ENCODE data around the gene DPPA5. TPM values are rescaled to one million over a fixed set of nuclear protein-coding genes. Genes with fewer than 3 reads are reported as not detected.
"Not testable (repeated sequence)": the region's sequence is repeated elsewhere in the genome, so short reads cannot be mapped to it uniquely, and the experiment has no call there.

DPPA5 gene, protein sequence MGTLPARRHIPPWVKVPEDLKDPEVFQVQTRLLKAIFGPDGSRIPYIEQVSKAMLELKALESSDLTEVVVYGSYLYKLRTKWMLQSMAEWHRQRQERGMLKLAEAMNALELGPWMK
- total RNA-seq (2014; rRNA removed; shearing (Covaris generic); ENCODE audit: low replicate concordance), result not detected in 2 replicates

DNA sequence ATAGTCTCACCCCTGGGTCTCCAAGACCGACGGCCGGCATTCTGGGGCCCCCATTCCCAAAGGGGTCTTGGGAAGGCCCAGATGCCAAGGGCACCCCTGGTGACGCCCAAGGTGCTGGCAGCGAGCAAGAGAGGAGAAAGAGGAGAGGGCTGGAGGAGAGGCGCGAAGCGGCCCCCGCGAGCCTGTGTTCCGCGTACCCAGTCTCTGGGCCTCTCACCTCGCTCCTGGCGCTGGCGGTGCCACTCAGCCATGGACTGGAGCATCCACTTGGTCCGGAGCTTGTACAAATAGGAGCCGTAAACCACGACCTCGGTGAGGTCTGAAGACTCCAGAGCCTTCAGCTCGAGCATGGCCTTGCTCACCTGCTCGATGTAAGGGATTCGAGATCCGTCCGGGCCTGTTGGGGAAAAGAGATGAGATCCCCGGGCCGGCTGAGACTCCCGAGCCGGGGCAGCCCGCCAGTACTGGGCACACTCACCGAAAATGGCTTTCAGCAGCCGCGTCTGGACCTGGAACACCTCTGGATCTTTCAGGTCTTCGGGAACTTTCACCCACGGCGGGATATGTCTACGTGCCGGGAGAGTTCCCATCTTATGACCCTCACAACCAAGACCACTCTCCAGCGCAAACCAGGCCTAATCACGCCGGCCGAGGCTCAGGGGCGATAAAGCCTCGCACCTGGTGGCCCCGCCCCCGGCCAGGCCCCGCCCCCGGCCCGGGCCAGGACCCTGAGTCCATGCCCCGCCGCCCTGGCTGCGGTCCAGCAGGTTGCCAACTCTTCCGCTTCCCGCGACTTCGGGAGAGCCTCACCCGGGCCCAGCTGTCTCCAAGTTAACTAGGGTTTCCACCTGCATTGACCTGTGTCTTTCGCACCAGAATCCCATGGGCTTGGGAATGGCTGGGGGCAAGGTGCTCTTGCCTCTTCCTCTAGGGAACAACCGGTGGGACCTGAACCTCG is at the start of gene DPPA5:
DPPA5 (minus strand) TSS at position 641 of the 958 bp plus-strand sequence; CDS start at position 590, 51 bp downstream.
- in situ Hi-C loops (cut with HindIII; ENCODE audit: low pct_unique_long_range_greater_than_20kb, low sequenced_read_pairs), result no loop called here
- DNase-seq (ENCODE audit: low read depth), result no peak

DNA sequence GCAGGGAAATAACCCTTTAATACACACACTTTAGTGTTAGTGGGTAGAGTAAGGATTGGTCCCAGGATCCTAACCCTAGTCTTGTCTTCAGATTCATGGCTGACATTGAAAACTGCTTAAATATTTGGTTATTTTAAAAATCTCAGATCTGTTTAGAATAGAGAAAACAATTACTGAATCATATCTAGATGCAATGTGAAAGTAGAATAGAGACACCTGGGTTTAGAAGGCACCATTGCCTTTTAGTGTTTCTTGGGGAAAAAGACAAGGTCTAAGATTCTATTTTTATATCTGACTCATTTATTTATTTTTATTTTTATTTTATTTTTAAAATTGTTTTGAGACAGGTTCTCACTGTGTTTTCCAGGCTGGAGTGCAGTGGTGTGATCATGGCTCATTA is 46.6 kb upstream of the DPPA5 start:
- no peak for DNase-seq (ENCODE audit: low read depth)
- in situ Hi-C loops (cut with HindIII; ENCODE audit: low pct_unique_long_range_greater_than_20kb, low sequenced_read_pairs), result no loop called here

DNA sequence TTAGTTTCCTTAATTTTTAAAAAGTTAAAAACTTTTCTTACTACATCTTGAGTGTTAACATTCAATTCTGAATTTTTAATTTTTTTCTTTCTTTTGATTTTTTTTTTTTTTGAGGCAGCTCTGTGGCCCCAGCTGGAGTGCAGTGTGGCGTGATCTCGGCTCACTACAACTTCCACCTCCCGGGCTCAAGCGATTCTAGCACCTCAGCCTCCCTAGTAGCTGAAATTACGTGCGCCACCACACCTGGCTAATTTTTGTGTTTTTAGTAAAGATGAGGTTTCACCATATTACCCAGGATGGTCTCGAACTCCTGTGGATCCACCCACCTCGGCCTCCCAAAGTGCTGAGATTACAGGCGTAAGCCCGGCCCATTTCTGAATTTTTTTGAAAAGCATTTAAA is 41.8 kb upstream of the DPPA5 start:
- DNase-seq (ENCODE audit: low read depth), result no peak
- in situ Hi-C loops (cut with HindIII; ENCODE audit: low pct_unique_long_range_greater_than_20kb, low sequenced_read_pairs), result no loop called here

DNA sequence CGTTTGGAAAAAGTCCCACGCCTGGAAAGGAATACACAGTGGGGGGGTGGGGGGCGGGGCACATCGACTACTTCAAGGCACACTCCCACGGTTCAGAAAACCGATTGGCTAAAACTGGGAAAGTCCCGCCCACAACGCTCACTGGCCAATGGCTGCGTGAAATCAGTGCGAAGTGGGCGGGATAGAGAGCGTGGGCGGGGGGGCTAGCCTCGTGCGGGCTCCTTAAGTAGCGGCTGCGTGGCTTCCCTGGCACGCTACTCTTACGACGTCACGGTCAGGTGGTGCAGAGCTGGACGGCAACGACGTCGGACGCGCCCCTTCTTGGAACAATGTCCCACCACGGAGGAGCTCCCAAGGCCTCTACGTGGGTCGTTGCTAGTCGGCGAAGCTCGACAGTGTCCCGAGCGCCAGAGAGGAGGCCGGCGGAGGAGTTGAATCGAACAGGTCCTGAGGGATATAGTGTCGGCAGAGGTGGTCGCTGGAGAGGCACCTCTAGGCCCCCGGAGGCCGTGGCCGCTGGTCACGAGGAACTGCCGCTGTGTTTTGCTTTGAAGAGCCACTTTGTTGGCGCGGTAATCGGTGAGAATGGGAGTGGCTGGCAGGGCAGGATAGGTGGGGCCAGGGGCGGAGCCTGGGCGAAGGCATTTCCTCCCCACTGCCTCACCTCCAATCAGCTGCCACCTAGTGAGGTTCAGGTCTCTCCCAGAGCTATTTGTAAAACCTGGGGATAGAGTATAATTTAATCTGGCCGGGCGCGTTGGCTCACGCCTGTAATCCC is 40.7 kb upstream of the DPPA5 start, which contains the start of gene DDX43:
DDX43 (plus strand) TSS at position 252 of the 778 bp plus-strand sequence; CDS start at position 330, 78 bp downstream.
- DNase-seq (ENCODE audit: low read depth), result peak; percentile 85
- in situ Hi-C loops (cut with HindIII; ENCODE audit: low pct_unique_long_range_greater_than_20kb, low sequenced_read_pairs), result no loop called here

DNA sequence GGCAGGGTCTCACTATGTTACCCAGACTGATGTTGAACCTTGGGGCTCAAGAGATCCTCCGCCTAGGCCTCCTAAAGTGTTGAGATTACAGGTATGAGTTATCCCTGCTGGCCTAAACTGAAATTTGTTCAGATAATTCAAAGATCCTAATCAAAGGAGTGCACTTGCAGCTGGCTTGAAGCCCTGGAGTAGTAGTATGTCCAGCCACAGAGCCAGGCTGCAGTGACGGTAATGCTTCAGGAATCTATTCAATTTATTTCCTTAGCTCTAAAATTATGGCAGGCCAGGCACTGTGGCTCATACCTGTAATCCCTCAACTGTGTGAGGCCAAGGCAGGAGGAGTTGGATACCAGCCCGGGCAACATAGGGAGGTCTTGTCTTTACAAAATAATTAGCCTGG is 39.2 kb upstream of the DPPA5 start:
- in situ Hi-C loops (cut with HindIII; ENCODE audit: low pct_unique_long_range_greater_than_20kb, low sequenced_read_pairs), result no loop called here
- DNase-seq (ENCODE audit: low read depth), result no peak

DNA sequence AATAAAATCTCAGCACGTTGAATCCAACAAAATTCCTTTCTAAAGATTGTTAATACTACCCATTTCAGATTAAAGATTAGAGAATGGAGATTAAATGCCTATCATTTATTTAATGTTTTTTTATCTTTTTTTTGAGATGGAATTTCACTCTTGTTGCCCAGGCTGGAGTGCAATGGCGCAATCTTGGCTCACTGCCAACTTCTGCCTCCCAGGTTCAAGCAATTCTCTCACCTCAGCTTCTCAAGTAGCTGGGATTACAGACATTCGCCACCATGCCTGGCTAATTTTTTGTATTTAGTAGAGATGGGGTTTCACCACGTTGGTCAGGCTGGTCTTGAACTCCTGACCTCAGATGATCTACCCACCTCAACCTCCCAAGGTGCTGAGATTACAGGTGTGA is 38.1 kb upstream of the DPPA5 start:
- DNase-seq (ENCODE audit: low read depth); in situ Hi-C loops (cut with HindIII; ENCODE audit: low pct_unique_long_range_greater_than_20kb, low sequenced_read_pairs): not testable (repeated sequence)

DNA sequence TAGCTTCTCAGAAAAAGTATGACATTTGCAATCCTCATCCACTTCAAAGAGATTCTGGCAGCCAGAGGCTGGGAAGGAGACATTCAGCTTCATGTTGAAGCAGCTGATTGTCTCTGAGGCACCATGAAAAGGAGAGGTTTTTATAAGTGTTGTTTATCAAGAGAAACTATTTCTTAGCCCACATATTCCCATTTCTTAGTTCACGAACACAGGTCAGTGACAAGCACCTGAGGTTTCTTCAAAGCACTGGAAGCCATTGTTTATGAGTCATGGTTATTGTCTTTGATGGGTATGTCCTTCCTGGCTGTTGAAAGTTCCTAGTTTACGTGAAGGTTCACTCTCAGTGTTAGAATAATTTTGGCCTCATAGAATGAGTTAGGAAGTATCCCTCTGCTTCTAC is 37.6 kb upstream of the DPPA5 start:
- DNase-seq (ENCODE audit: low read depth), result no peak
- in situ Hi-C loops (cut with HindIII; ENCODE audit: low pct_unique_long_range_greater_than_20kb, low sequenced_read_pairs), result no loop called here

DNA sequence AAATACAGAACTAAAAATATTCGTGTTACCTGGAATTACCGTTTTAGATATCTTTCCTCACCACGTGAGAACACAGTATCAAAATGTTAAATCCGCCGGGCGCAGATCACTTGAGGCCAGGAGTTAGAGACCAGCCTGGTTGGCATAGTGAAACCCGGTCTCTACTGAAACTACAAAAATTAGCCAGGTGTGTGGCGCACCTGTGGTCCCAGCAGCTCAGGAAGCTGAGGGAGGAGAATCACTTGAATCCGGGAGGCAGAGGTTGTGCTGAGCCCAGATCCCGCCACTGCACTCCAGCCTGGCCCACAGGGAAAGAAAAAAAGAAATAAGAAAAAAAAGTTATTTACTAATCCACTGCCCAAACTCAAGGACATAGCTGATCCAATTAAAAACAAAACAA is 35.8 kb upstream of the DPPA5 start:
- DNase-seq (ENCODE audit: low read depth), result no peak
- in situ Hi-C loops (cut with HindIII; ENCODE audit: low pct_unique_long_range_greater_than_20kb, low sequenced_read_pairs), result no loop called here

DNA sequence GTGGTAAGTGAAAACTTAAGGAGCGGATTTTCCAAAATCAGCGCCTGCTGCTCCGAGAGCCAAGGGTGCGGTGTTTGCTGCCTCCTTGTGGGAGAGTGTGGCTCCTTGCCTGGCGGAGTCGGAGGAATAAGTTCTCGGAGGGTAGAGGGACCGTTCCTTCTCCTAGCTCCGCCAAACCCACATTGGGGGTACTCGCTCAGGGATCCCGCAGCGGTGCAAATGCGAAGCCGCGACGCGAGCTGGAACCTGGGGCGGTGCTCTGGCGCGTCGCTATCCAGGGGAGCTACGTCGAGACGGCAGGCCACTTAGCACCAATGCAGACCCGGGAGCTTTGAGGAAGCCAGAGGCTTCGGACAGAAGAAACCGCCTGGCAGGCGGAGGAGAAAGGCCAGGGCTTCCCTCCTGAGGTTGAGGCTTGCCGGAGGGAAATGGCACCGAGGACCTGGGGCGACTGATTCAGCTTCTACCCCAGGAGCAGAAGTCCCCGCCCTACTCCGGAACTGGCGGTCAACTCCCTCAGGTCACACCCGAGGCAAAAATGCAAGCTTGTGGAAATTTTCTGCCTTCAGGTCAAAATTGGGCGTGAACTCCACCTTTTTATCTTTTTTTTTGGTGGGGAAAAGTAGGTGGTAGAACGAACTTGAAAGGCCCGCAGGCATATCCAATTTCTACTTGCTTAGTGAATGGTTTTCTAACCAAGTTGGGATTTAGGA is 34.9 kb upstream of the DPPA5 start:
- DNase-seq (ENCODE audit: low read depth), result peak; percentile 69
- in situ Hi-C loops (cut with HindIII; ENCODE audit: low pct_unique_long_range_greater_than_20kb, low sequenced_read_pairs), result no loop called here

DNA sequence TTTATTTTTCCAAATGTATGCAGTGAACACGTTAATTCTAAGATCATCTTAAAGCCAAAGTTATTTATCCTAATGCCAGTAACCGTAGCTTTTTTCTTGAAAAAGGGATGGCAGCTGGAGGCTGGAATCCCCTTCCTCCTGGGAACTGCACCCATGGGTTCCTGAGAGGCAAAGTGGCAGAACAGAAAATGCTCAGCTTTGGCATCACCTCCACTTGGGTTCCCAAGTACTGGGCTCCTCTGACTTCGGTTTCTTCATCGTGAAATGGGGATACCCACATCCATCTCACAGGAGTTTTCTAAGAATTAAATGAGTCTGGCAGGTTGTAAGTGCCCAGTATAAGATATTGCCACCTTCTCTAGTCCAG is 34.3 kb upstream of the DPPA5 start:
- no peak for DNase-seq (ENCODE audit: low read depth)
- in situ Hi-C loops (cut with HindIII; ENCODE audit: low pct_unique_long_range_greater_than_20kb, low sequenced_read_pairs), result no loop called here

DNA sequence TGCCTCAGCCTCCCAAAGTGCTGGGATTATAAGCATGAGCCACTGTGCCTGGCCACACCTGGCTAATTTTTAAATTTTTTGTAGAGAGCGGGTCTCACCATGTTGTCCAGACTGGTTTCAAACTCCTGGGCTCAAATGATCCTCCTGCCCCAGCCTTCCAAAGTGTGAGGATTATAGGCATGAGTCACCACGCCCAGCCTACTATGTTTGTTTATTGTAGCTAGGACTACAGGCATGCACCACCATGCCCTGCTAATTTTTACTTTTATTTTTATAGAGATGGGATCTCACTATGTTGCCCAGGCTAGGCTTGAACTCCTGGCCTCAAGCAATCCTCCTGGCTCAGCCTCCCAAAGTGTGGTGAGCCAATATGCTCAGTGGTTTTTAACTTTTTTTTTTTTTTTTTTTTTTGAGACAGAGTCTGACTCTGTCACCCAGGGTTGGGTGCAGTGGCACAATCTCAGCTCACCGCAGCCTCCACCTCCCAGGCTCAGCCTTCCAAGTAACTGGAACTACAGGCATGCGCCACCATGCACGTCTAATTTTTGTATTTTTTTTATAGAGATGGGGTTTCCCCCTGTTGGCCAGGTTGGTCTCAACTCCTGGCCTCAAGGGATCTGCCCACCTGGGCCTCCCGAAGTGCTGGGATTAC is 28.5 kb upstream of the DPPA5 start:
- in situ Hi-C loops (cut with HindIII; ENCODE audit: low pct_unique_long_range_greater_than_20kb, low sequenced_read_pairs), result no loop called here
- DNase-seq (ENCODE audit: low read depth), result peak; percentile 13

DNA sequence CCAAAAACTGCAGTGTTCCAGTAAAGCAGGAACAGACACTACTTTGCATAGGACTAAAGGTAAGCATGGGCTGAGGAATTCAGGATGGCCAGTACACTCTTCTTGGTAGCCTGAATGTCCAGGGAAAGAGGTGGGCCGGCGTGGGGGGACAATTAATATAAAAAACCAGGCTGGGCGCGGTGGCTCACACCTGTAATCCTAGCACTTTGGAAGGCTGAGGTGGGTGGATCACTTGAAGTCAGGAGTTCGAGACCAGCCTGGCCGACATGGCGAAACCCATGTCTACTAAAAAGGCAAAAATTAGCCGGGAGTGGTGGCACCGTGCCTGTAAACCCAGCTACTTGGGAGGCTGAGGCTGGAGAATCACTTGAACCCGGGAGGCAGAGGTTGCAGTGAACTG is 27.5 kb upstream of the DPPA5 start:
- DNase-seq (ENCODE audit: low read depth); in situ Hi-C loops (cut with HindIII; ENCODE audit: low pct_unique_long_range_greater_than_20kb, low sequenced_read_pairs): not testable (repeated sequence)

DNA sequence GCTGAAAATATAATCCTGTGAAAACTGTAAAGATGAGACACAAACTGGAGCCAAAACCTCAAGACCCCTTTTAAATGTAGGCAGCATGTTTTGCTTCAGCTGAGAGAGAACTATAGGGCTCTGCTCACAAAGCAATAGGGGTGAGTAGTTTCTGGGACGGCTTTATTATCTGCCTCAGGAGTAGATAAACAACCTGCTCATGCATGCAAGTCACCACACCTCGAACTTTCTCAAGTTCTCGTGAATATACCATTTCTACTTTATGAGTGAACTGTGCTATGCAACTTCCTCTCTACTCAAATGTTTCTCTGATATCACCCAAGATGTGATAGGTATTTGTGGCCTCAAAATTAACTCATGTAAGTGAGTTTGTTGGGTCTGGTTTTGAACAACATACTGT is 23.1 kb upstream of the DPPA5 start:
- DNase-seq (ENCODE audit: low read depth), result no peak
- in situ Hi-C loops (cut with HindIII; ENCODE audit: low pct_unique_long_range_greater_than_20kb, low sequenced_read_pairs), result no loop called here

DNA sequence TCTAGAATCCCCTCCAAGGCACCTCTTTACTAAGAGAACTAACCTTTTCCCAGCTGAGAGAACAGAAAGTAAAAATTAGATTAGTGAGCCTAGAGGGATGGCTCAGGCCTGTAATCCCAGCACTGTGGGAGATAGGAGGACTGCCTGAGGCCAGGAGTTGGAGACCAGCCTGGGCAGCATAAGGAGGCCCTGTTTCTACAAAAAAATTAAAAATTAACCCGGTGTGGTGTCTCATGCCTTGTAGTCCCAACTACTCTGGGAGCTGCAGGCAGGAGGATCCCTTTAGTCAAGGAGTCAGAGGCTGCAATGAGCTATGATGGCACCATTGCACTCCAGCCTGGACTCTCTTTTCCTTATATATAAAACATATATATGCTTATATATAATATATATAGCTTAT is 21.1 kb upstream of the DPPA5 start:
- peak; percentile 18 for DNase-seq (ENCODE audit: low read depth)
- in situ Hi-C loops (cut with HindIII; ENCODE audit: low pct_unique_long_range_greater_than_20kb, low sequenced_read_pairs), result no loop called here

DNA sequence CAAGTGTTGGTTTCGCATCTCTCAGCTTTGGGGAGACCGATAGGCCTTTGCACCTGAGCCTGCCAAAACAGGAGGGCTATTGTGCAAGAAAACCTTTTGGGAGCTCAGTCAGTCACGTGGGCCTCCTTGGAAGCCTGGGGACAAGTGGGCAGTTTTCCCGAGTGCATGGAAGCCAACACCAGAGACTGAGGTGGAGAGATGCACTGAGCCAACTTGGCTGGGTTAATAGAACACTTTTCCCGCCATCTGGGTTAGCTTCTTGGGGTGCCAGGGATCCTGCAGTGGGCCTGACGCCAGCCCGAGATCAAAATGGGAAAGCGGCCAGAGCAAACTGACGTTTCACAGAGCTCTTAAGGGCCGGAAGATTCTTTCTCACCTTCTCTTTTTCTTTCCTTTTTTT is 18.4 kb upstream of the DPPA5 start:
- DNase-seq (ENCODE audit: low read depth), result no peak
- in situ Hi-C loops (cut with HindIII; ENCODE audit: low pct_unique_long_range_greater_than_20kb, low sequenced_read_pairs), result no loop called here

DNA sequence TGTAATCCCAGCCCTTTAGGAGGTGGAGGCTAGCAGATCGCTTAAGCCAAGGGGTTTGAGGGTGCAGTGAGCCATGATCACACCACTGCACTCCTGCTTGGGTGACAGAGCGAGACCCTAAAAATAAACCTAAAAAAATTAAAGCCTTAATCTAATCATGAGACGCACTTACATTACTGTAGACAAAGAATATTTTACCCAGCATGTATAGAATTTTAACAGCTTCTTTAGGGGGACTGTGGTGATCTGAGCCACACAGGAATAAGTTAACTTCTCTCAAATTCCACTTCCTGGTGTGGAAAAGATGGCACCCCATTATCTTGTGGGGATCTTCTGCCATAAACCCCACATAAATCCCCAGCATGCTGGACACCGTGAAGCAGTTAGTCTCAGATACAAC is 17.9 kb upstream of the DPPA5 start:
- DNase-seq (ENCODE audit: low read depth), result no peak
- in situ Hi-C loops (cut with HindIII; ENCODE audit: low pct_unique_long_range_greater_than_20kb, low sequenced_read_pairs), result no loop called here

DNA sequence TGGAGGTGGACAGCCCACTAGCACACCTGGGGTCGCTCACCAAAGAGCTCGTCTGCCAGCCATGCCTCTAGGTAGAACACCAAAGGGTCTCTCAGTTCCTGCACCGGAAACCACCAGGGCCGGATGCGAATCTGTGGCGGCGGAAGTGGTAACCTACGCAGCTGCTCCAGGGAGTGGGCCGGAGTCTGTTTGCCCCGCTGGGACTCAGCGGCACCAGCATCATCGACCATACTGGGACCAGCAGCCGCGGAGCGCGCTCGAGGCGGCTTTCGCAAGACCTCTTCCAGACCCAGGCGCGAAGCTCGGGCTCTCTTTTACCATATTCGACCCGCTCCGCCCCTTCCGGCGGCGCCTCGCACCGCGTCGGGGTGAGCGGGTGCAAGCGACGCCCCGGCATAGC is 15.5 kb upstream of the DPPA5 start, which contains the start of gene OOEP:
OOEP (minus strand) TSS at position 335 of the 400 bp plus-strand sequence; CDS start at position 230, 105 bp downstream.
- in situ Hi-C loops (cut with HindIII; ENCODE audit: low pct_unique_long_range_greater_than_20kb, low sequenced_read_pairs), result no loop called here

DNA sequence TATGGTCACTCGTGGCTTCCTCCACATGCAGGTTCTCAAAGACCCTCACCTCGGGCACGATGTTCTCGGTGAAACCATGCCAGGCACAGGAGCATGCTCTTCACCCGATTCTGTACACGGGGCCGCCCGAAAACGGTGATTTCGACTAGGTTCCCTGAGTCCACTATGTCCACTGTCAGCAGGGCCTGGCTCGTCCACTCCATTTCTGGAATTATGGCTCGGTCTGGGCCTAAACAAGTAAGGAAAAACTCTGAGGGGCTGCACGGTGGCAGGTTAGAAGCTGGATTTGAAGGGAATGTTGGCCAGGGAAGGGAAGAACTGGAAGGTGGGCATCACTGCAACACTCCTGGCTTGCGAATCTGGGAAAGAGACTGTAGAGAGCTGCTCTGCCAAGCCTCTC is 15.1 kb upstream of the DPPA5 start:
- in situ Hi-C loops (cut with HindIII; ENCODE audit: low pct_unique_long_range_greater_than_20kb, low sequenced_read_pairs), result no loop called here
- no peak for DNase-seq (ENCODE audit: low read depth)

More for the DNA sequence above, 15.5 kb upstream of the DPPA5 start, which contains the start of gene OOEP:
- no peak for DNase-seq (ENCODE audit: low read depth)
